ENCODE measurements around the gene CFAP298. TPM values are rescaled to one million over a fixed set of nuclear protein-coding genes. Genes with fewer than 3 reads are reported as not detected.

CFAP298 gene
- total RNA-seq, 2 donors from 2014 or later: 28.7 to 32.7 TPM

Other genes starting within 250 kb of the CFAP298 start
- gene URB1, start 219.4 kb downstream of the CFAP298 start, total RNA-seq: 10 to 100 TPM in 1 of 2 donors, 1 to 10 TPM in 1; 7.3 to 12.6 TPM
- 10 to 100 TPM; 10.3 to 24.5 TPM for gene EVA1C, start 199.7 kb downstream of the CFAP298 start, total RNA-seq
- gene TCP10L, start 26.9 kb downstream of the CFAP298 start, total RNA-seq: not detected
- gene SYNJ1, start 115.6 kb upstream of the CFAP298 start, total RNA-seq: 10 to 100 TPM; 13.1 to 14.0 TPM
- gene PAXBP1, start 159.4 kb upstream of the CFAP298 start, total RNA-seq: 10 to 100 TPM; 25.9 to 32.3 TPM